IgD-negative memory B cell (primary cell): ENCODE results near the gene ZDHHC14. TPM values are rescaled to one million over a fixed set of nuclear protein-coding genes. Genes with fewer than 3 reads are reported as not detected.
"Not testable (repeated sequence)": the region's sequence is repeated elsewhere in the genome, so short reads cannot be mapped to it uniquely, and the experiment has no call there.

Source experiments
- H3K27ac Mint-ChIP-seq, 3 donors: one replicate each; pipeline ENCODE4 v1.8.0; 2020 to 2022; ENCODE audit warnings: mild to moderate bottlenecking in 3 of 3, mixed read lengths in 3 of 3, moderate library complexity in 1 of 3
- H3K27me3 Mint-ChIP-seq: one replicate; pipeline ENCODE4 v1.8.0; 2021; ENCODE audit warnings: mixed read lengths
- H3K36me3 Mint-ChIP-seq: one replicate; pipeline ENCODE4 v1.8.0; 2020; ENCODE audit warnings: mild to moderate bottlenecking, mixed read lengths
- H3K4me1 Mint-ChIP-seq, 3 donors: one replicate each; pipeline ENCODE4 v1.8.0; 2020 to 2022; ENCODE audit warnings: mixed read lengths in 3 of 3, mild to moderate bottlenecking in 1 of 3
- H3K4me3 Mint-ChIP-seq, 4 donors: one replicate each; pipeline ENCODE4 v1.8.0; 2020 to 2022; ENCODE audit warnings: mild to moderate bottlenecking in 4 of 4, mixed read lengths in 4 of 4, moderate library complexity in 3 of 4
- H3K9me3 Mint-ChIP-seq, 3 donors: one replicate each; pipeline ENCODE4 v1.8.0; 2020 to 2021; ENCODE audit warnings: mixed read lengths in 3 of 3, mild to moderate bottlenecking in 1 of 3
- polyA plus RNA-seq: library from polyadenylated mRNA; unstranded; fragments of 300-500 nt; fragmentation: Illumina TruSeq; gene quantifications from one replicate; pipeline ENCODE4 v1.2.3, GENCODE V29; 2021

Gene ZDHHC14
- polyA plus RNA-seq, 1 donor from 2014 or later, result 13.5 TPM

GRCh38 chr6:157370755-157371154, 10.2 kb upstream of the ZDHHC14 start:
- Mint-ChIP-seq H3K9me3 (peaks cover 0 to 2% (median 0%) of the 10 kb centered on the region in 3 donors), H3K4me1 (peaks cover 14 to 18% (median 15%) of the 10 kb centered on the region in 3 donors), H3K36me3 (no peaks in the 10 kb centered on the region), H3K27ac (no peak overlapping the region), H3K4me3 (no peak overlapping the region), H3K27me3 (peaks cover 29% of the 10 kb centered on the region)

DNA sequence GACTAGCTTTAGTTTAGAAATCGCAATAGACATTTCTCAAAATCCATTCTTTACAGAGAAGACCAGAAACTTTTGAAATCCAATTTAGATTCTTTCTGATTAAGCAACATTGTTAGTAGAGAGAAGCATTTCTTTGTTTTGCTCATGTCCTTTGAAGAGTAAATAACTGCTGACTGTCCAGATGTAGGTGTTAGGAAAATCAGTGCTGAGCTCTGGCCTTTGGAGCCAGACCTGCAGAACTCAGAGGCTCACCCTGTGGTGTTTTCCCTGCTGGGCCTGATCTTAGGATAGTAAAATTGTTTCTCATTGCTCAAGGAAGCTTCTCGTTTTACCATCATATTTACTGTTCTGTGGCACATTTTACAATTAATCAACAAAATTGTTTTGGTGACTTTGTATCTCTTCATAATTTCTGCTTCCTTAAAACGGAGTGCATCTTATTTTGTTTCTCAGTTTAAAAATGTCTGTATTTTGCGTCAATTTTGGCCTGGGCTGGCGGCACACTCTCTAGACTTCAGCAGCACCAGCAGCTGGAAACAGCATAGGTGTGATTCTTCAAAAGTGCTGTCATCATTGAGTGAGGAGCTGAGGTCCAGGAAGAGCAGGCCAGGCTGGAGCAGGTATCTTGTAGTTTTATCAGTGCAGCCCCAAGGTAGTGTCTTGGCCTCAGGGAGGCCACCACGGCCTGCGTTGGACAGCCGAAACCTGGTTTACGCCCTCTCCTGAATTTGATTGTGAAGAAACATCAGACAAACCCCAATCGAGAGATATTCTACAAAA, 8.3 kb upstream of the ZDHHC14 start:
- no peak overlapping the region for H3K4me3 Mint-ChIP-seq
- H3K4me1 Mint-ChIP-seq, result peaks cover 14 to 20% (median 18%) of the 10 kb centered on the region in 3 donors
- H3K27ac Mint-ChIP-seq, result peak overlapping the region in 1 of 3 donors; percentile 61
- no peaks in the 10 kb centered on the region for H3K36me3 Mint-ChIP-seq
- H3K9me3 Mint-ChIP-seq, result peaks cover 0 to 2% (median 0%) of the 10 kb centered on the region in 3 donors
- peaks cover 20% of the 10 kb centered on the region for H3K27me3 Mint-ChIP-seq

DNA sequence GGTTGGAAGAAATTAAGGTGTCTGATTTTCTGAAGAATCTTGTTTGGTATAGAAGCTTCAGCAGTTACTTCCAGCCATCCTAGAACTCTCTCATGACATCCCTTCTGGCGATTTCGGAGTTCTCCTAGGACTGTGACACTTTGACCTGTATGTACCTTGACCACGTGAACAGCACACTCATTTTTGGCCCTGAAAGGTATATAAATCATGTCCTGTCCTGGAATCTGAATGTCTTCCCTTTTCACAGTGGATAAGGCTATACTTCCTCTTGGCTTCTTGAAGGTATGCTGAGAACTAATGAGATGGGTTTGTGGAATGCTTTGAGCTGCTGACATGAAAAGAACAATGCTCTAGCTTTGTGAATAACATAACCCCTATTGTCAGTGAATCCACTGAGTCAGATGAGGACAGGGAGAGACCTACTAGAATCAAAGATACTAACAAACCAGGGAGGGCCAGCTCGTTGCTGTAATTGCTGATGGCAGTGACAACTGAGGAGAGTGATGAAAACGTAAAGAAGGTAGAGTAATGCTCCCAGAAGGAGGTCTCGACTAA, 6.0 kb upstream of the ZDHHC14 start:
- Mint-ChIP-seq H3K4me1 (peaks cover 7 to 14% (median 8%) of the 10 kb centered on the region in 3 donors), H3K4me3 (no peak overlapping the region), H3K27me3 (peaks cover 10% of the 10 kb centered on the region), H3K36me3 (no peaks in the 10 kb centered on the region), H3K9me3 (no peaks in the 10 kb centered on the region), H3K27ac (no peak overlapping the region)

- Mint-ChIP-seq H3K4me3 (no peak overlapping the region), H3K4me1 (peaks cover 5 to 13% (median 6%) of the 10 kb centered on the region in 3 donors), H3K27ac (no peak overlapping the region), H3K9me3 (no peaks in the 10 kb centered on the region), H3K36me3 (no peaks in the 10 kb centered on the region), H3K27me3 (peaks cover 9% of the 10 kb centered on the region)
These were observed 4.7 kb upstream of the ZDHHC14 start for GRCh38 chr6:157376241-157376640.

- H3K27ac Mint-ChIP-seq, result no peak overlapping the region
- H3K4me3 Mint-ChIP-seq, result peak overlapping the region in 1 of 4 donors; percentile 38
- H3K9me3 Mint-ChIP-seq, result no peaks in the 10 kb centered on the region
These were observed 4.2 kb upstream of the ZDHHC14 start for GRCh38 chr6:157376706-157377230.

DNA sequence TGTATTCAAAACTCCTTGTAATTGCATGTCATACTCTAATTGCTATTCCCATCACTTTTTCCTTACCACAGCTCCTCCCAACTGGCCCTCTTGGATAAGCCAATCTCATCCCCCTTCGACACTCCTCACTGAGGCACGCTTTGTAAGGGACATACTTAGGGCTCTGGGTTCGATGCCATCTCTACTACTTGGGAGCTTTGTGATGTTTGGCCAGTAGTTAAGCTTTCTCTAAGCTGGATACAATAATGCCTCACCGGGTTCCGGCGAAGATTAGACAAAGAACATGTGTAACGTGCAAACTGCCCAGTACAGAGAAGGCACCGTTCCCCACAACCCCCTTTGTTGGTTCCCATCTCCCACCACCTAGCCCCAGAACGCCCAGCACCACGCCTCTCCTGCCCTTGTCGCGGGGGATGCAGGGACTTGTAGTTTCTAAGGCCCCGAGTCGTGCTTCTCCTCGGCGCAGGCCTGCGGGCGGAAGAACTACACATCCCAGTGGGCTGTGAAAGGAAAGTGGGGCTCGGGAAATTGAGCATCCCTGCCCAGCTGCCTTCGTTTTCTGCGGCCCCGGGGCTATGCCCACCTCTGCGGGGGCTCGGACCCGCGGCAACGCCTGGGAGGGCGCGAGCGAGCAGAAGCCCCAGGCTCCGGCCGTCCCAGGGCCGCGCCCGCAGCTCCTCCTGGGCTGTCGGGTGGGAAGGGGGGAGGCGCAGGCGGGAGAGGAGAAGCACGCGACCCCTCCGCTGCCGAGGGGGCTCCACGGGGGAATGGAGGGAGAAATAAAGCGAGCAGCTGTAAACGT, 1.1 kb upstream of the ZDHHC14 start:
- H3K4me3 Mint-ChIP-seq, result peak overlapping the region; percentile 73 to 95 (median 88)
- H3K36me3 Mint-ChIP-seq, result peaks cover 2% of the 10 kb centered on the region
- peaks cover 21 to 29% (median 21%) of the 10 kb centered on the region in 3 donors for H3K4me1 Mint-ChIP-seq
- no peaks in the 10 kb centered on the region for H3K27me3 Mint-ChIP-seq
- peak overlapping the region in 1 of 3 donors; percentile 44 for H3K27ac Mint-ChIP-seq
- no peaks in the 10 kb centered on the region for H3K9me3 Mint-ChIP-seq

More at GRCh38 chr6:157376706-157377230, 4.2 kb upstream of the ZDHHC14 start:
- Mint-ChIP-seq H3K36me3 (no peaks in the 10 kb centered on the region), H3K27me3 (peaks cover 9% of the 10 kb centered on the region), H3K4me1 (peaks cover 5 to 13% (median 6%) of the 10 kb centered on the region in 3 donors)

DNA sequence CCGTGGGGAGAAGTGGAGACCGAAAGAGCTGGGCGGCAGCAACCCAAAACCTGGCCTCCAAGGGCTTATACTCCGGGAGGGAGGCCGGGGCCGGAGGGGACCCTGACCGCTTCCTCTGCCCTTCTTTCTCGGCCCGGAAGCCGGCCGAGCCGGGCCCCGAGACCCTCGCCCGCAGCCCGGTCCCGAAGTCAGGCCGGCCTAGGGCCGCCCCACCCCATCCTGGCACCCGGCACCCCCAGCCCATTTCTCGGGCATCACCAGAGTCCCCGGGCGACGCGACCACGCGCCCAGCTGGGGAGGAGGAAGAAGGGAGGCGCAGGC, 572 bp upstream of the ZDHHC14 start:
- H3K27ac Mint-ChIP-seq, result peak overlapping the region in 1 of 3 donors; percentile 44
- H3K4me3 Mint-ChIP-seq, result peak overlapping the region; percentile 73 to 95 (median 88)
- peaks cover 2% of the 10 kb centered on the region for H3K36me3 Mint-ChIP-seq
- H3K27me3 Mint-ChIP-seq, result no peaks in the 10 kb centered on the region
- no peaks in the 10 kb centered on the region for H3K9me3 Mint-ChIP-seq
- H3K4me1 Mint-ChIP-seq, result peaks cover 21 to 29% (median 23%) of the 10 kb centered on the region in 3 donors

DNA sequence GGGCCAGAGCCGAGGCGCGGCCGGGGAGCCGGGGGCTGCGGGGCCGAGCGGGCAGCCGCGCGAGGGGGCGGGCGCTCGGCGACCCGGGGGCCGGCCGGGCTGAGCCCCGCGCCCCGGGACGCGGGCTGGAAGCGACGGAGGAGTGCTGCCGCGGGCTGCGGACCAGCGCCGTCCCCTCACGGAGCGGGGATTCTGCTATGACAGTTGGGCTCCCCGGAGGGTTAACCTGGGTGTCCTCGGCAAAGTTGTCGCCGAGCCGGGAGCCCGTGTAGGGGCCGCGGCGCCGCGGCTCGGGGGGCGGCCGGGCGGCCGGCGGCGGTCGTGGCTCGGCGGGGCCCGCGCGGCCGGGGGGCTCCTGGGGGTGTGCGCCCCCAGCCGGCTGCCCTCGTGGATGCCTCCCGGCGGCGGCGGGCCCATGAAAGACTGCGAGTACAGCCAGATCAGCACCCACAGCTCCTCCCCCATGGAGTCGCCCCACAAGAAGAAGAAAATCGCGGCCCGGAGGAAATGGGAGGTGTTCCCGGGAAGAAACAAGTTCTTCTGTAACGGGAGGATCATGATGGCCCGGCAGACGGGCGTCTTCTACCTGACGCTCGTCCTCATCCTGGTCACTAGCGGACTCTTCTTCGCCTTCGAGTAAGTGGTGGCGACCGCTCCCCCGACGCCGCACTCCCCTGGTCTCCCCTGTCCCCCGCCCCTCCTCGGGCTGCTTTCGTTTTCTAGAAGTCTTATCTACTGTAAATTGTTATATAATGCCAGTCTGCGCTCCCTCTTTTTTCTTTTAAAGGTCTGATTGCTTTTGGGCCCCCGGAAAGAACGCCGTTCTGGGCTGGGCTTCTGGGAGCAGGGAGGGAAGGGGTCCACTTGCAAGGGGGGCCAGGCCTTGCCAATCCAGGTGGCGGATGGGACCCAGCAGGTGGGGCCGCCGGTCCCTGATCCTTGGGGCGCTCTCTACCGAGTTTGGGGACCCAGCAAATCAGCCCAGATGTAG, 936 bp downstream of the ZDHHC14 start:
- Mint-ChIP-seq H3K36me3 (peaks cover 2% of the 10 kb centered on the region), H3K27ac (peak overlapping the region in 2 of 3 donors; percentile 78 to 84), H3K27me3 (no peaks in the 10 kb centered on the region), H3K9me3 (no peaks in the 10 kb centered on the region), H3K4me3 (peak overlapping the region; percentile 87 to 96 (median 96)), H3K4me1 (peaks cover 21 to 28% (median 26%) of the 10 kb centered on the region in 3 donors)

GRCh38 chr6:157382821-157383220, 1.8 kb downstream of the ZDHHC14 start:
- no peaks in the 10 kb centered on the region for H3K27me3 Mint-ChIP-seq
- peaks cover 2% of the 10 kb centered on the region for H3K36me3 Mint-ChIP-seq
- H3K27ac Mint-ChIP-seq, result peak overlapping the region in 2 of 3 donors; percentile 2 to 84
- peaks cover 0 to under 1% (median 0%) of the 10 kb centered on the region in 3 donors for H3K9me3 Mint-ChIP-seq
- H3K4me3 Mint-ChIP-seq, result peak overlapping the region; percentile 87 to 96 (median 96)
- H3K4me1 Mint-ChIP-seq, result peaks cover 21 to 26% (median 26%) of the 10 kb centered on the region in 3 donors

DNA sequence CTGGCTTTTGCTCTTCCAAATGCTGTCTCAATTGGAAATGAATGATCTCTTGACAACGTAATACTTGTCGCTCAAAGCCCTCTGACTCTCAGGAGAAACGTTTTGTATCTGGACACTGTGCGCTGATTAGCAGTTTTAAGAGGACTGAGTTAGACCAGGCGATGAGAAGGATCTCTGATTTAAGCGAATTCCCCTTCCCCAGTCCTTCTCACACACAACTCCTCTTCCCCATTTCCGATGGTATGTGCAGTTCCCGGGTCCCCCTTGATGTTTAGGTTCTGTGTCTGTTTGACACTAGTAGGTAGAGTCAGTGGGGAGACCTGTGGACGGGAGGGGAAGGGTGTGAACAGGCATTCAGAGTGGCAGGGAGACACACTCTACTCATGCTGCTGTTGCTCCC, 2.5 kb downstream of the ZDHHC14 start:
- Mint-ChIP-seq H3K27ac (peak overlapping the region in 2 of 3 donors; percentile 2 to 84), H3K4me1 (peaks cover 25 to 30% (median 26%) of the 10 kb centered on the region in 3 donors), H3K36me3 (peaks cover 6% of the 10 kb centered on the region), H3K9me3 (peaks cover 0 to 5% (median 0%) of the 10 kb centered on the region in 3 donors), H3K27me3 (no peaks in the 10 kb centered on the region), H3K4me3 (peak overlapping the region; percentile 87 to 96 (median 96))

GRCh38 chr6:157384962-157385361, 4.0 kb downstream of the ZDHHC14 start:
- peaks cover 10% of the 10 kb centered on the region for H3K36me3 Mint-ChIP-seq
- not testable (repeated sequence) for H3K27me3 Mint-ChIP-seq, H3K27ac Mint-ChIP-seq
- H3K4me3 Mint-ChIP-seq, result peak overlapping the region in 1 of 4 donors; percentile 53
- peaks cover 1 to 13% (median 2%) of the 10 kb centered on the region in 3 donors for H3K9me3 Mint-ChIP-seq
- H3K4me1 Mint-ChIP-seq, result peaks cover 19 to 24% (median 22%) of the 10 kb centered on the region in 3 donors

GRCh38 chr6:157385482-157385881, 4.5 kb downstream of the ZDHHC14 start:
- Mint-ChIP-seq H3K27me3 (no peaks in the 10 kb centered on the region), H3K36me3 (peaks cover 10% of the 10 kb centered on the region), H3K27ac (no peak overlapping the region), H3K4me3 (peak overlapping the region in 2 of 4 donors; percentile 1 to 53), H3K4me1 (peaks cover 19 to 24% (median 20%) of the 10 kb centered on the region in 3 donors), H3K9me3 (peaks cover 3 to 19% (median 4%) of the 10 kb centered on the region in 3 donors)

DNA sequence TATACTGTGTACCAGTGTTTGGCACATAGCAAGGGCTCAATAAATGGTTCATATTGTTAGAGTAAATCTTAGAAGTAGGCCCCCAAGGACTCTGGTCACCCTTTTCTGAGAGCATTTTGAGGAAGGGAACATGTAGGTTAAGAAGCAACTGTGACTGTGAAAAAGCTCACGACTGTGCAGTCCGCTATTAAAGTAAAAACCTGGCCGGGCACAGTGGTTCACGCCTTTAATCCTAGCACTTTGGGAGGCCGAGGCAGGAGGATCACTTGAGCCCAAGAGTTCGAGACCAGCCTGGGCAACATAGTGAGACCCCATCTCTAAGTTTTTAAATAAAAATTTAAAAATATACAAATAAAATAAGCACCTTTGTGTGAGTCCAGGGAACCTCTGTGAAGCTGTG, 5.0 kb downstream of the ZDHHC14 start:
- Mint-ChIP-seq H3K4me1 (peaks cover 19 to 24% (median 20%) of the 10 kb centered on the region in 3 donors), H3K4me3 (no peak overlapping the region), H3K9me3 (peaks cover 4 to 22% (median 6%) of the 10 kb centered on the region in 3 donors), H3K27me3 (no peaks in the 10 kb centered on the region), H3K27ac (no peak overlapping the region), H3K36me3 (peaks cover 10% of the 10 kb centered on the region)
